C4-2B (cell line): ENCODE results near the gene ABCA9.
"Not testable (repeated sequence)": the region's sequence is repeated elsewhere in the genome, so short reads cannot be mapped to it uniquely, and the experiment has no call there.

Source experiments
- H3K27ac ChIP-seq: fragments of 450-650 bp; 2 replicates; pipeline ENCODE4 v1.5.1; 2017
- CTCF ChIP-seq: fragments of 450-650 bp; conservative IDR thresholded peaks from 2 replicates; pipeline ENCODE4 v1.5.1; 2017; ENCODE audit warnings: mild to moderate bottlenecking
- ZFX ChIP-seq: fragments of 450-650 bp; IDR thresholded peaks from 2 replicates; pipeline ENCODE4 v1.6.1; 2017

Gene ABCA9

GRCh38 chr17:68981288-68981687 lies 79.4 kb downstream of the ABCA9 start:
- TF ChIP-seq ZFX (no peak), CTCF (no peak)
- no peak overlapping the region for H3K27ac ChIP-seq

GRCh38 chr17:68973098-68973846 lies 87.5 kb downstream of the ABCA9 start:
- TF ChIP-seq ZFX: no peak
- no peak for TF ChIP-seq CTCF

GRCh38 chr17:68972119-68972704 lies 88.5 kb downstream of the ABCA9 start:
- TF ChIP-seq CTCF (peak; percentile 77), ZFX (no peak)

More at GRCh38 chr17:68973098-68973846, 87.5 kb downstream of the ABCA9 start:
- H3K27ac ChIP-seq: no peak overlapping the region

GRCh38 chr17:68969101-68969500 lies 91.6 kb downstream of the ABCA9 start:
- no peak overlapping the region for H3K27ac ChIP-seq
- TF ChIP-seq ZFX: no peak
- TF ChIP-seq CTCF: no peak

More at GRCh38 chr17:68972119-68972704, 88.5 kb downstream of the ABCA9 start:
- no peak overlapping the region for H3K27ac ChIP-seq

GRCh38 chr17:68963958-68964357 lies 96.8 kb downstream of the ABCA9 start:
- H3K27ac ChIP-seq: no peak overlapping the region
- TF ChIP-seq ZFX: no peak
- TF ChIP-seq CTCF: no peak

- H3K27ac ChIP-seq: no peak overlapping the region
- TF ChIP-seq CTCF (no peak), ZFX (no peak)
Observed at GRCh38 chr17:68961214-68961882, 99.4 kb downstream of the ABCA9 start.

- H3K27ac ChIP-seq: not testable (repeated sequence)
Observed at GRCh38 chr17:68959117-68959516, 101.6 kb downstream of the ABCA9 start.
